ENCODE results near the gene RPL38. TPM values are rescaled to one million over a fixed set of nuclear protein-coding genes. Genes with fewer than 3 reads are reported as not detected.
A peak's percentile ranks its signal among the peaks of the same experiment; 100 is the strongest.

RPL38 gene
- total RNA-seq, 1 experiment from 2014 or later: 653 TPM

DNA sequence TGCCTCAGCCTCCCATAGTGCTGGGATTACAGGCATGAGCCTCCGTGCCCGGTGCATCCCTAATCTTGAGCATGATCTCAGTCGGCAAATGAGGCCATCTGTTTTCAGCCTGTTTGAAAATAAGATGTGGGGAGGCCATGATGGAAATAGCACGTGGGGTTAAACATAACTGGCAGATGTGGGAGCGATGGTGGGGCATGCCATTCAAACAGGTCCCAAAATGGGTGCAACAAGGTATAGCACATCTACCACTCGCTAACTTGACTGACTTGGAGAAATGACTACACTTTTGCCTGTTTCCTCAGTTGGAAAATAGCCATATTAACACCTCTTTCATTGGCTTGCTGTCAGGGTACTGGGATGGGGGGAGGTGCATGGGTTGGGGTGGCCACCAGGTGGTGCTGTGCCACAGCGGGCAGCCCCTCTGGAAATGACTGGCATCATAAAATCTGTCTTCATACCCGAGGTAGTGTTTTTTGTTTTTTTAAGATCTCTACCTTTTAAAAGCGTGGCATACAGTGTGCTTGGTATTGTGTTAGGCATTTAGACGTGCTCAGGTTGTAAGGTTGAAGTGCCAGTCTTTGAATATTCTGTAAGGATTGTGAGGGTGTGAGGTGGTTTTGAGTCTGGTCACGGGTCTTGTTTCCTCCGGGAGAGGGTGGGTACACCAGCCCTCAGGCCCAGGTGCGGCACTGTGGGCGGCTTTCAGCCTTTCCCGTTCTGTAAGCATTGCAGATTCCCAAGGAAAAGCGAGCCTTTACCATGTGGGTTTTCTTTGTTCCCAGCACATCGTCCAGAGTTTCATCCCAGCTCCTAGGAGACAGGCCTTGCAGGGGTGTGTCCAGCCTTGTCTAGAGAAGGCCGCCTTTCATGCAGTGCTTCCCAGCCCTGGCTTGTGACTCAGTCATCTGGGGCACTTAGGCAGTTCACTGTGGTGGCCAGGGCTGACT lies 7.0 kb downstream of the RPL38 start:
- DNase-seq (ENCODE audit: low read depth): peak; percentile 86

DNA sequence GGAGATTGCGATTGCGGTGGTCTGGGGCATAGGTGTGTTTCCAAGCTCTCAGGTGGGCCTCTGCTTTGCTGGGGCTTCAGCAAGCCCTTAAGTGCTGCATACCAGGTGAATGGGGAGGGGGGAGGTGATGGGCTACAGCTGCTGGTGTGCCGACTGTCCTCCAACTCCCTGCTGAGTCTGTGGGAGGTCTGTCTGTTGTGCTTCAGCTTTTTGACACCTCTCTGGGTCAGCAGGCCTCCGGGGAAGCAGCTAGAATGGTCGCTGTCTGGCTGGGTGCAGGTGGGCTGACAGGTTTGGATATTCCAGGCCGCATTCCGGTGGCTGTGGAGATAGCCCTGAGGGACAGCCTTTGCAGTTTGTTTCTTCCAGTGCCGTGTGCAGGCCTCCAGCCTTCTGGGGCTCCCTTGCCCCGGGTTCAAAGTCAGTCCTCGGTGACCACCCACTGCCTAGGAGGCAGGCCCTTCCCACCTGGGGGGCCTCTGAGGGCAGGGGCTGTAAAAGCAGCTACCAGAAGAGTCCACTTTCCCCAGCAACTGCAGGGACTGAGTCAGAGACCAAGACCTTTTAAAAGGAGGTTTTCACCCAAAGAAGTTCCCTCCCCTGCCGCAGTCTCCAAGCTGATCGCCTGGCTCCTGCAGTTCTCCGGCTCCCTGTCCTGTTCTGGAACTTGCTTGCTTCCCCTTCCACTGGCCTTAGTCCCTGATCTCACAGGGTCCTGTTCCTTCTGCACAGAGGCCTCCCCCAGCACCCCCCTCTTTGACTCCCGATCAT lies 7.8 kb downstream of the RPL38 start:
- peak; percentile 45 for DNase-seq (ENCODE audit: low read depth)

DNA sequence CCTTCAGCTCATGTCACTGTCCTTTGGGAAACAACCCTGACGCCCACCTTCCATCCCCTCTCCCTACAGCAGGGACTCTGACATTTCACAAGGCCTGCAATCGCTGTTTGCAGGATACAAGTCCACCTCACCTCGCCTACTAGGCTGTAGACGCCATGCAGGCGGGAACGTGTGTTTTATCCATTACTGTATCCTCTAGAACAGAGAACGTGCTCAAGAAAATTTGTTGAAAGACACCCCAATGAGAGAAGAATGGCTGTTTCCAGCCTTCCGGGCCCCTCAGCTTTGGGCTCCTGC lies 8.4 kb downstream of the RPL38 start:
- no peak for DNase-seq (ENCODE audit: low read depth)

- DNase-seq (ENCODE audit: low read depth): peak; percentile 67
Measured at GRCh38 chr17:74212209-74212912, 8.9 kb downstream of the RPL38 start.

- DNase-seq (ENCODE audit: low read depth): peak; percentile 96
Measured at GRCh38 chr17:74212913-74213791, 9.7 kb downstream of the RPL38 start, which contains the start of gene TTYH2. TTYH2 (plus strand) TSS chr17:74213571; CDS start chr17:74213588, 17 bp downstream.

DNA sequence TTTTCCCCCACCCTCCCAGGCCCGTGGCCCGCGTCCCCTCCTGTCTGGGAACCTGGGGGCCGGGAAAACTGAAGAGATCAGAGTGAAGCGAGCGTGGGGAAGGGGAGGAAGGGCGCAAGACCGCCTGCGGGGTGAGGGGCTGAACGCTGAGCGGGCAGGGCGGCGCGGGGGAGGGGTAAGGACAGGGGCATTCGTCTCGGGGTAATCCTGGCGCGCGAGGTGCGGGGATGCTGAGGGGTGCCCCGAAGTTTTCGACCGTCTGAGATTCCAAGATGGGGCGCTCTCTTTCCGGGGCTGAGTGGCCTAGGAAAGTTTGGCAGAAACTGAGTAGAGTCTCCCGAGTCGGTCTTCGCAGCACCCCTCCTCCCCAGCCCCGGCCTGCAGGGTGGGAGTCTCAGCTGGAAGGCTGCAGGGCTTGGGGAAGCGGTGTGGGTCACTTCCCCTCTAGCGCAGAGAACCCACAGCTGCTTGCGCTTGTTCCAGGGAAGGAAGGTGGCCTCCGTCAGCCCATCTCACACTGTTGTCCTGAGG lies 10.4 kb downstream of the RPL38 start:
- peak; percentile 31 for DNase-seq (ENCODE audit: low read depth)

- DNase-seq (ENCODE audit: low read depth): no peak
Measured at GRCh38 chr17:74214484-74215341, 11.2 kb downstream of the RPL38 start.

DNA sequence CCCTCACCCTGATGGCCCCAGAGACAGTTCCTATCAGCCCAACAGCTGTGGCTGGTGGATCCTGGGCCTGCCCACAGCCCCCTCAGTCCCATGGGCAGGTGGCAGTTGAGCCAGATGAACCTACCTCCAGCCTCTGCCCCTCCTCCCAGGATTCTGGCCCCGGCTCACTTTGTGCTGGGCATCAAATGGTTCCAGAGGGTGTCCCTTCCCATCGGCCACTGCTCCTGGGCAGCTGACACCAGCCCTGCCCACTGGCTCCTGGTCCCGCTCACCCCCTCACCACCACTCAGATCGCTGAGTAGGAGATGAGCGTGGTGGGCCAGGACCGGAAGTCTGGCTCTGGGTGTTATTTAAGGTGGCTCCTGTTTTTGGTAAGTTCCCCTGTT lies 11.9 kb downstream of the RPL38 start:
- no peak for DNase-seq (ENCODE audit: low read depth)

DNA sequence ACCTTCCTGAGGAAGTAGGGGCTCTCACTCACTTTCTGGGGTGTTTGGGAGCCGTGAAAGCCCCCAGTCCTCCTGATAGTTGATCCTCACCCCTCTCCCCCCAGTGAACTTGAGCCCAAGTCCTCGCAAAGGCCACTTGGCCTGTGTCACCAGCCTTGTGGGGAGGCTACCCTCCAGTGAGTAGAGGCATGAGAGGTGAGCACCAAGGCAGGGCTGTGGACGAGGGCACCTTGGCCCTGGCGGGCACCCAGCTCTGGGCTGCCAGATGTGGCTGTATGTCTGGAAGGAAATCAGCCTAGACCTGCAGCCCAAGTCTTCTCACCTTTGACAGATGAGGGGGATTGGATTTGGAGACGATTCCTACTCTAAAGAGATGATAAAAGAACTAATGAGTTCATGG lies 13.0 kb downstream of the RPL38 start:
- no peak for DNase-seq (ENCODE audit: low read depth)

DNA sequence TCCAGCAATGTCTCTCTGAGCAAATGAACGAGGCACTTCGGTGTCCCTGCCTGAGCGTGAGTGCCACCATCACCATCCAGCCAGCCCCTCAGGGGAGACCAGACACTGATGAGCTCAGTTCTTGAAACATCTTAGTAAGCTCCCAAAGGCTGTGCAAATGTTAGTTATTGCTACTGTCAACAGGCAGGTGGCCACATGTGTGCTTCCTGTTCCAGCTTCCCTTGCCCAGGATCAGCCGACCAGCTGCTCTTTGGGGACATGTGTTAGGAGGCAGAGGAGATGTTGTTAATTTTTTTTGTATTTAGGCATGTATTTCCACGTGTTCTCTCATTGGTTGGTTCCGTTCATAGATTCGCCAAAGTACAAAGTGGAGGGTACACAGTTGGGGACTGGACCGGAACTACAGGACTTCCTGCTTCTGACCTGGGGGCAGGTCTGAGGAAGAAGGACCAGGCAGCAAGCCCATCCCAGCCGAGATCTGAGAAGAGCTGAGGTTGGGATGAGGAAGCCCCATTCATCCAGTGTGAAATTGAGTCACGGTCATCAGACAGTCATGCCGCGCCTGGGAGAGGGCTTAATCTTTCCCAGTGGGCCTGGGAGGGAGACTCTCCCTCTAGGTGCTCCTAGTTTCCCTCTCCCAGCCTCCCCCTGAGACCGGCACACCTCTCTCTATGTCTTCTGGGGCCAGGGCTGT lies 13.7 kb downstream of the RPL38 start:
- no peak for DNase-seq (ENCODE audit: low read depth)

DNA sequence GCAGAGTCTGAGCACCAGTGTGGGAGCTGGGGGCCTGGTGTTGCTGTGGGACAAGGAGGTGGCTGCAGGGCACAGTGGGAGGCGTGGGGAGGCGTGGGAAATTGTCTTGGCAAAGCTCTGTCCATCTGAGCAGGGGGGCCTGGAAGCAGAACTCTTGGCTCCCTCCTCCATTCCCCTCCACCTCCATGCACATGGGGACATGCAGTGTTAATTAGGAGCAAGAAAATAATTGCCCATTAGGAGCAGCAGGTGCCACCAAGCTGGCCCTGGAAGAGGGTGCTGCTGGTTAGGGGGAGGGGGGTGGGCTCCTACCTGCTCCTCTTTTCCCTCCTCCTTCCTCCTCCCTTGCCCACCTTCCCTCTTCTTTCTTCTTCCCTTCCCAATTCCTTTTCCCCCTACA lies 14.4 kb downstream of the RPL38 start:
- DNase-seq (ENCODE audit: low read depth): no peak

- DNase-seq (ENCODE audit: low read depth): no peak
Measured at GRCh38 chr17:74218436-74218835, 15.0 kb downstream of the RPL38 start.

- no peak for DNase-seq (ENCODE audit: low read depth)
Measured at GRCh38 chr17:74219576-74220133, 16.2 kb downstream of the RPL38 start.

- no peak for DNase-seq (ENCODE audit: low read depth)
Measured at GRCh38 chr17:74220219-74220618, 16.7 kb downstream of the RPL38 start.

GRCh38 chr17:74220946-74221818 lies 17.7 kb downstream of the RPL38 start:
- DNase-seq (ENCODE audit: low read depth): no peak

- DNase-seq (ENCODE audit: low read depth): no peak
Measured at GRCh38 chr17:74222399-74222798, 18.9 kb downstream of the RPL38 start.

DNA sequence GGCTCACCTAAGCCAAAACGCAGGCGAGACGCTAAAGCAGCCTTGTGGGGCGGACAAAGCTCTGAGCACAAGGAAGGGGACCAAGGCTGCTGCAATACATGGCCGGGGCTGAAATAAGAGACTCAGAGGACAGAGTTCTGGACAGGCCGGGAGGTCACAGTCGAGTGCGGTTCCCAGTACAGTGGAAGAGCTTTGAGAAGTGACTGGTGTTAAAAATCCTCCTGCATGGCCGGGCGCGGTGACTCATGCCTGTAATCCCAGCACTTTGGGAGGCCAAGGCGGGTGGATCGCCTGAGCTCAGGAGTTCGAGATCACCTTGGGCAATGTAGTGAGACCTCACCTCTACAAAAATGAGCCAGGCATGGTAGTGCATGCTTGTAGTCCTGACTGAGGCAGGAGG lies 20.4 kb downstream of the RPL38 start:
- no peak for DNase-seq (ENCODE audit: low read depth)
